ENCODE measurements around the gene EFCAB10.

EFCAB10 gene

DNA sequence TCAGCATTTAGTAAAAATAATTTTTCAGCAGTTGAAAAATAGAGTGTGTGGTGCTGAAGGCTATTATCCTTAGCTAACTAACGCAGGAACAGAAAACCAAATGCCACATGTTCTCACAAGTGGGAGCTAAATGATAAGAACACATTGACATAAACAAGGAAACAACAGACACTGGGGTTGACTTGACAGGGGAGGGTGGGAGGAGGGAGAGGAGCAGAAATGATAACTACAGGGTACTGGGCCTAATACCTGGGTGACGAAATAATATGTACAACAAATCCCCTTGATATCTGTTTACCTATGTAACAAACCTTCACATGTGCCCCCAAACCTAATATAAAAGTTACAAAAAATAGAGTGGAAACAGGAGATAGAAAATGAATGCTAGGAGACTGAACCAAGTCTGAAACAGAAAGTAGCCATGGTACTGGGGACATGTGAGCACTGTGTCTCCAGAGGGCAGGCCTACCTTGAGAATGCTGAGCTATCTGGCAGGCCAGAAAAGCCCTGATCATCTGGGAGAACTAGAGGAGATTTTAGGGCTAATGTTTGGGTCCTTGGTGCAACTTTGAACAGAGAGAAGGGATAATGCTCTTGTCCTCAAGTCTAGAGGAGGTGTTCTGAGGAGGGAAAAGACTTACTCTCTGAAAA, 4.7 kb upstream of the EFCAB10 start:
- TF ChIP-seq, protein P1, sequence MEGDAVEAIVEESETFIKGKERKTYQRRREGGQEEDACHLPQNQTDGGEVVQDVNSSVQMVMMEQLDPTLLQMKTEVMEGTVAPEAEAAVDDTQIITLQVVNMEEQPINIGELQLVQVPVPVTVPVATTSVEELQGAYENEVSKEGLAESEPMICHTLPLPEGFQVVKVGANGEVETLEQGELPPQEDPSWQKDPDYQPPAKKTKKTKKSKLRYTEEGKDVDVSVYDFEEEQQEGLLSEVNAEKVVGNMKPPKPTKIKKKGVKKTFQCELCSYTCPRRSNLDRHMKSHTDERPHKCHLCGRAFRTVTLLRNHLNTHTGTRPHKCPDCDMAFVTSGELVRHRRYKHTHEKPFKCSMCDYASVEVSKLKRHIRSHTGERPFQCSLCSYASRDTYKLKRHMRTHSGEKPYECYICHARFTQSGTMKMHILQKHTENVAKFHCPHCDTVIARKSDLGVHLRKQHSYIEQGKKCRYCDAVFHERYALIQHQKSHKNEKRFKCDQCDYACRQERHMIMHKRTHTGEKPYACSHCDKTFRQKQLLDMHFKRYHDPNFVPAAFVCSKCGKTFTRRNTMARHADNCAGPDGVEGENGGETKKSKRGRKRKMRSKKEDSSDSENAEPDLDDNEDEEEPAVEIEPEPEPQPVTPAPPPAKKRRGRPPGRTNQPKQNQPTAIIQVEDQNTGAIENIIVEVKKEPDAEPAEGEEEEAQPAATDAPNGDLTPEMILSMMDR (IDR thresholded peaks at IDR 0.05; ENCODE audit: low read depth, low read length, missing control alignments): no peak
- no peak overlapping the region for H3K4me3 ChIP-seq (ENCODE audit: low read depth, low read length)
- no peak for DNase-seq (ENCODE audit: low read depth)

DNA sequence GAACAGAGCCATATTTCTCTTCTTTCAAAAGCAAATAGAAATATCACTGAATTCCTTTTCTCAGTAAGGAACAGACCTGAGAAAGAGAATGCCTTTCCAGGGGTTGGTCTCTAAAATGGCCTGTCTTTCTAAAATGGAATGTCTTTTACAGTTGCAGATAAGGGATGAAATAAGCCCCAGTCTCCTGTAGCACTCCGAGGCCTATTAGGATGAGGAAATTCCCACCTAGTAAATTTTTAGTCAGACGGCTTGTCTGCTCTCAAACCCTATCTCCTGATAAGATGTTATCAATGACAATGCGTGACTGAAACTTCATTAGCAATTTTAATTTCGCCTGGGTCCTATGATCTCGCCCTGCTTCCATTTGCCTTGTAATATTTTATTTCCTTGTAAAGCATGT, 2.9 kb upstream of the EFCAB10 start:
- TF ChIP-seq, protein P1 (IDR thresholded peaks at IDR 0.05; ENCODE audit: low read depth, low read length, missing control alignments): no peak
- H3K4me3 ChIP-seq (ENCODE audit: low read depth, low read length): no peak overlapping the region
- DNase-seq (ENCODE audit: low read depth): no peak

DNA sequence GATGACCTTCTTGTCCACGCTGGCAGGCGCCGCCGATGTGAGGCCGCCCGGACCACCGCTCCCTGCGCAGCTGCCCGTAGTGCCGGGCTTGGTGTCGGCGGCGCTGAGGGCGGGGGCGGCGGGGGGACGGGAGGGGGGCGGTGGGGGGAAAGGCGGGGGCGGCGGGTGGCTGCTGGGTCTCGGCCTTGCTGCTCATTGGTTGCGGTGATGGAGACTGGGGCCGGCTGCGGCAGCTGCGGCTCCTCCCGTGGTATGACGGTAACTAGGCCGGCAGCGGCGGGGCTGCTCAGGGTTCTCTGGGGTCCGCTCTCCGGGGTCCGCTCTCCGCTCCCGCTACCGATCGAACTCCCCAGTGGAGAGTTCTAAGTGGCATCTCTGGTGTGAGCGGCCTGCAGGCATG, 1.8 kb upstream of the EFCAB10 start:
- TF ChIP-seq, protein P1 (IDR thresholded peaks at IDR 0.05; ENCODE audit: low read depth, low read length, missing control alignments): no peak
- H3K4me3 ChIP-seq (ENCODE audit: low read depth, low read length): no peak overlapping the region
- DNase-seq (ENCODE audit: low read depth): no peak

DNA sequence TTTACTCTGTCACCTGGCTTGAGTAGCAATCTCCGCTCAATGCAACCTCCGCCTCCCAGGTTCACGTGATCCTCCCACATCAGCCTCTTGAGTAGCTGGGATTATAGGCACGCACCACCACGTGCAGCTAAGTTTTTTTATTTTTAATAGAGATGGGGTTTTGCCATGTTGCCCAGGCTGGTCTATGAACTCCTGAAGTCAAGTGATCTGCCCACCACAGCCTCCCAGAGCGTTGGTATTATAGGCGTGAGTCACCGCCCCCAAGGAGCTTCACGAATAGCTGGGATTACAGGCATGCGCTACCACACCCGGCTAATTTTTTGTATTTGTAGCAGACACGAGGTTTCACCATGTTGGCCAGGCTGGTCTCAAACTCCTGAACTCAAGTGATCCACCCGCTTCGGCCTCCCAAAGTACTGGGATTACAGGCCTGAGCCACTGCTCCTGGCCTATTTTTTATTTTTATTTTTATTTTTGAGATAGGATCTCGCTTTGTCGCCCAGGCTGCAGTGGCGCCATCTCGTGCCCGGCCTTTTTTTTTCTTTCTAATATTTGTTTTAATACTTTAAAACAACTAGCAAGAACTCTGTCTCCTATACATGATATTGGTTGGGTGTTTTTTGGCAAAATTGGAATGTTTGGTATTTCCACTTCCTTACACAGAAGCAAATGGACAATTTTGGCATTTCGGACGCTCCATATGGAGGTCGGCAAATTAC, 1.1 kb downstream of the EFCAB10 start:
- no peak overlapping the region for H3K4me3 ChIP-seq (ENCODE audit: low read depth, low read length)
- TF ChIP-seq, protein P1 (IDR thresholded peaks at IDR 0.05; ENCODE audit: low read depth, low read length, missing control alignments): no peak

DNA sequence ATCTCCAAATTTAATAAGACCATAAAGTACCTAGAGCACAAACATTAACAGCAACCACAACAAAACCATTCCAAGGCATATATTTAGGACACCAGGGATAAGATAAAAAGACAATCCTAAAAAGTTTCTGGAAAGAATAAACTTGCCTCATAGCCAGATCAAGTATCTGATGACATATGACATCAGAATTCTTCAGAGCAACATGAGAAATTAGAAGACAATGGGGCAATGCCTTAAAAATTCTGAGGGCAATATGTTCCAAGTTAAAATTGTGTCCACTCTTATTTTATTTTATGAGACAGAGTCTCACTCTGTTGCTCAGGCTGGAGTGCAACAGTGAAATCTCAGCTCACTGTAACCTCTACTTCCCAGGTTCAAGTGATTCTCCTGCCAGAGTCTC, 2.8 kb downstream of the EFCAB10 start:
- H3K4me3 ChIP-seq (ENCODE audit: low read depth, low read length): no peak overlapping the region
- DNase-seq (ENCODE audit: low read depth): no peak
- TF ChIP-seq, protein P1 (IDR thresholded peaks at IDR 0.05; ENCODE audit: low read depth, low read length, missing control alignments): no peak

More for the DNA sequence above, 1.1 kb downstream of the EFCAB10 start:
- no peak for DNase-seq (ENCODE audit: low read depth)

DNA sequence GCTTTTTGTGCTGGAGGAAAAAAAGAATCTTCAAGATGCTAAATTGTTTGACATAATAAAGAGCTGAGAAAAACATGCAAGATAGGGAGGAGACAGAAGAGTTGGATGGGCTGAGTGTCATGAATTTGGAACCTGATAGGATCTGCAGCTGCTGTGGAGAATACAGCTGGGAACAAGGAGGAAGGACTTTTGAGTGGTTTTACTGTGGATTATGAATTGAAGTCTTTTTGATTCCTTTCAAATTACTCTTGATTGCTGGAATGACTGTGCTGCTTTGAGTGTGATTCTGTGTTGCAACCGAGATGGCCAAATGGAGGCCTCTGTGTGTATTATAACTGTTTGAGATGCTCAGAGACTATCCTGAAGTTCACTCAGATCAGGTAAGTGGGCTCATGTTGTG, 4.0 kb downstream of the EFCAB10 start:
- DNase-seq (ENCODE audit: low read depth): no peak

More for the DNA sequence above, 4.0 kb downstream of the EFCAB10 start:
- TF ChIP-seq, protein P1 (IDR thresholded peaks at IDR 0.05; ENCODE audit: low read depth, low read length, missing control alignments): no peak
- no peak overlapping the region for H3K4me3 ChIP-seq (ENCODE audit: low read depth, low read length)

Data from GM12864 (cell line).